ENCODE results near the gene BCL7A.

DNA sequence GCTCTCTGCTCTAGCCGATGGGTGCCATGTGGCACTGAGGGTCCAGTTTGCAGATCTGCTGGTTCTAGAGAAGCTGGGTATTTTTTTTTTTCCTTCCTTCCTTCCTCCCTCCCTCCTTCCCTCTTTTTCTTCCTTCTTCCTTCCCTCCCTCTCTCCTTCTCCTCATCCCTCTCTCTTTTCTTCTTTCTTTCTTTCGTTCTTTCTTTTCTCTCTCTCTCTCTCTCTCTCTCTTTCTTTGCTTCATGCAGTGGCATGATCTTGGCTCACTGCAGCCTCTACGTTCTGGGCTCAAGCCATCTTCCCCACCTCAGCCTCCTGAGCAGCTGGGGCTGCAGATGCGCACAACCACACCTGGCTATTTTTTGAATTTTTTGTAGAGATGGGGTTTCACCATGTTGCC, 2.7 kb upstream of the BCL7A start:
- TF ChIP-seq USF2 (IDR thresholded peaks at IDR 0.05; ENCODE audit: low read length) (no peak), POLR2AphosphoS5 (IDR thresholded peaks at IDR 0.05; ENCODE audit: low read depth, low read length) (no peak), CTCF (IDR thresholded peaks at IDR 0.05; ENCODE audit: control extremely low read depth in 1 of 3, insufficient read depth in 1 of 3, low read depth in 1 of 3, low read length in 3 of 3) (no peak), SUZ12 (IDR thresholded peaks at IDR 0.05; ENCODE audit: low read length) (no peak), EZH2 (IDR thresholded peaks at IDR 0.05; ENCODE audit: low read depth, low read length, severe bottlenecking) (no peak), TCF12 (IDR thresholded peaks at IDR 0.05; ENCODE audit: low read depth, low read length) (no peak), POLR2A (IDR thresholded peaks at IDR 0.05; ENCODE audit: control extremely low read depth in 1 of 2, low read depth in 2 of 2, low read length in 2 of 2) (no peak), BACH1 (IDR thresholded peaks at IDR 0.05; ENCODE audit: low read length) (no peak), TAF7 (optimal IDR thresholded peaks at IDR 0.05; ENCODE audit: borderline replicate concordance, low read depth, low read length) (no peak), NRF1 (IDR thresholded peaks at IDR 0.05; ENCODE audit: low read depth, low read length) (no peak), FOSL1 (IDR thresholded peaks at IDR 0.05; ENCODE audit: insufficient read depth, low read depth, low read length) (no peak), HDAC6 (IDR thresholded peaks at IDR 0.05; ENCODE audit: low read depth, low read length) (no peak), SP1 (IDR thresholded peaks at IDR 0.05; ENCODE audit: low read depth, low read length) (no peak), CREB1 (IDR thresholded peaks at IDR 0.05) (no peak)
